Cortex of kidney (tissue), 1 donor: Measurements from ENCODE around the gene GPAM.

ENCODE experiments used
- DNase-seq: peaks from one replicate; lab custom pipeline; 2025; lab: John Stamatoyannopoulos, UW

The GPAM gene

GRCh38 chr10:112182784-112183328 is 709 bp downstream of the GPAM start:
- DNase-seq, result no peak

GRCh38 chr10:112177247-112177646 is 6.3 kb downstream of the GPAM start:
- no peak for DNase-seq

GRCh38 chr10:112176543-112176942 is 7.0 kb downstream of the GPAM start:
- DNase-seq, result no peak

- DNase-seq, result no peak
These were observed 8.2 kb downstream of the GPAM start for GRCh38 chr10:112175409-112175808.

- DNase-seq, result no peak
These were observed 10.4 kb downstream of the GPAM start for GRCh38 chr10:112173206-112173605.

- no peak for DNase-seq
These were observed 14.8 kb downstream of the GPAM start for GRCh38 chr10:112168733-112169132.

- no peak for DNase-seq
These were observed 16.8 kb downstream of the GPAM start for GRCh38 chr10:112166800-112167199.

GRCh38 chr10:112161757-112162518 is 21.6 kb downstream of the GPAM start:
- DNase-seq, result no peak

- DNase-seq, result no peak
These were observed 22.7 kb downstream of the GPAM start for GRCh38 chr10:112160834-112161233.

GRCh38 chr10:112159469-112159868 is 24.1 kb downstream of the GPAM start:
- no peak for DNase-seq

- no peak for DNase-seq
These were observed 32.0 kb downstream of the GPAM start for GRCh38 chr10:112151524-112152039.

- DNase-seq, result no peak
These were observed 35.2 kb downstream of the GPAM start for GRCh38 chr10:112148331-112148730.

- DNase-seq, result no peak
These were observed 36.8 kb downstream of the GPAM start for GRCh38 chr10:112146799-112147198.

- DNase-seq, result no peak
These were observed 38.3 kb downstream of the GPAM start for GRCh38 chr10:112145263-112145662.

GRCh38 chr10:112143420-112143819 is 40.1 kb downstream of the GPAM start:
- no peak for DNase-seq

- no peak for DNase-seq
These were observed 42.3 kb downstream of the GPAM start for GRCh38 chr10:112141292-112141691.

- DNase-seq, result no peak
These were observed 43.2 kb downstream of the GPAM start for GRCh38 chr10:112140110-112140970.

GRCh38 chr10:112139176-112139575 is 44.4 kb downstream of the GPAM start:
- DNase-seq, result no peak

- DNase-seq, result no peak
These were observed 46.2 kb downstream of the GPAM start for GRCh38 chr10:112137154-112137987.

GRCh38 chr10:112136486-112137153 is 46.9 kb downstream of the GPAM start:
- no peak for DNase-seq

GRCh38 chr10:112135604-112136003 is 48.0 kb downstream of the GPAM start:
- no peak for DNase-seq
